OCI-LY7 (cell line): ENCODE results near the gene LRRC70. TPM values are rescaled to one million over a fixed set of nuclear protein-coding genes. Genes with fewer than 3 reads are reported as not detected.

Source experiments
- BruUV-seq: library from RNA; stranded (reverse); fragments of 400-500 nt; replicated peaks from 2 replicates; lab custom pipeline; 2021; lab: Mats Ljungman, UMichigan
- CTCF ChIA-PET: fragments of 300-600 bp; sonication (Branson Sonifier 250); formaldehyde crosslinking; loops from one replicate; lab custom pipeline; 2022; ENCODE audit warnings: antibody characterized with exemption; ENCODE audit not compliant: unreplicated experiment; lab: Charles Lee
- POLR2A ChIA-PET: fragments of 300-600 bp; sonication (Branson Sonifier 250); formaldehyde crosslinking; loops from one replicate; lab custom pipeline; 2022; ENCODE audit warnings: antibody characterized with exemption; lab: Charles Lee
- DNase-seq: peaks from one replicate; pipeline ENCODE4 v3.0.0-alpha.2; 2015; ENCODE audit warnings: low spot score
- H2AFZ ChIP-seq: fragments of 200-600 bp; sonication (generic), shearing (Covaris generic); 2 replicates; pipeline ENCODE4 v1.6.1; 2014; ENCODE audit warnings: mild to moderate bottlenecking, antibody characterized with exemption, low read length, moderate library complexity
- H3K27ac ChIP-seq: fragments of 200-600 bp; sonication (generic); 2 replicates; pipeline ENCODE4 v1.5.1; 2014; ENCODE audit warnings: mixed run types, low read depth, mild to moderate bottlenecking, moderate library complexity, low read length, inconsistent platforms; ENCODE audit not compliant: poor library complexity, severe bottlenecking
- H3K36me3 ChIP-seq: fragments of 200-600 bp; sonication (generic); 2 replicates; pipeline ENCODE4 v1.6.1; 2014; ENCODE audit warnings: mild to moderate bottlenecking, antibody characterized with exemption, low read length, moderate library complexity, mixed read lengths; ENCODE audit not compliant: insufficient read depth
- H3K4me1 ChIP-seq: fragments of 200-600 bp; sonication (generic); 2 replicates; pipeline ENCODE4 v1.5.1; 2014; ENCODE audit warnings: mild to moderate bottlenecking, low read length; ENCODE audit not compliant: insufficient read depth, poor library complexity, severe bottlenecking
- H3K4me2 ChIP-seq: fragments of 200-600 bp; sonication (generic); 2 replicates; pipeline ENCODE4 v1.6.1; 2014; ENCODE audit warnings: mild to moderate bottlenecking, low read length
- H3K4me3 ChIP-seq: fragments of 200-600 bp; sonication (generic); 2 replicates; pipeline ENCODE4 v1.5.1; 2014; ENCODE audit warnings: mild to moderate bottlenecking, low read depth, low read length; ENCODE audit not compliant: poor library complexity, severe bottlenecking
- H3K79me2 ChIP-seq: fragments of 200-600 bp; sonication (generic); 2 replicates; pipeline ENCODE4 v1.6.1; 2016; ENCODE audit warnings: low read depth, mild to moderate bottlenecking, low read length, moderate library complexity, mixed read lengths; ENCODE audit not compliant: insufficient read depth
- H3K9me2 ChIP-seq: fragments of 200-600 bp; sonication (generic); 2 replicates; pipeline ENCODE4 v1.6.1; 2016; ENCODE audit warnings: mild to moderate bottlenecking, low read length, mixed read lengths; ENCODE audit not compliant: insufficient read depth
- H3K9me3 ChIP-seq: fragments of 200-600 bp; sonication (generic); 2 replicates; pipeline ENCODE4 v1.6.1; 2014; ENCODE audit warnings: mild to moderate bottlenecking, mixed run types, low read length, mixed read lengths
- H4K20me1 ChIP-seq: fragments of 200-600 bp; sonication (generic); 2 replicates; pipeline ENCODE4 v1.6.1; 2014; ENCODE audit warnings: mild to moderate bottlenecking, antibody characterized with exemption, low read length, moderate library complexity, mixed read lengths; ENCODE audit not compliant: insufficient read depth
- CTCF ChIP-seq: fragments of 200-600 bp; sonication (generic); conservative IDR thresholded peaks from 2 replicates; pipeline ENCODE4 v1.5.1; 2014; ENCODE audit warnings: mild to moderate bottlenecking, antibody characterized with exemption, low read length, moderate library complexity, mixed read lengths
- EZH2phosphoT487 ChIP-seq: fragments of 200-600 bp; sonication (generic); IDR thresholded peaks from 2 replicates; pipeline ENCODE4 v1.6.1; 2018; ENCODE audit warnings: low read depth, borderline replicate concordance, mild to moderate bottlenecking, mixed run types, antibody characterized with exemption, low read length, moderate library complexity, mixed read lengths
- intact Hi-C: fragments of 100-400 bp; cut with micrococcal nuclease; formaldehyde crosslinking; loops from one replicate; pipeline ENCODE4 v1.10.0; 2022; ENCODE audit not compliant: unreplicated experiment
- total RNA-seq, 2 experiments: library from RNA; depleted of rRNA in 1 of 2; stranded (reverse); fragments of >200 nt in 1 of 2; shearing (Covaris generic) in 1 of 2; gene quantifications; 2 replicates each; pipeline ENCODE4 v1.2.3, GENCODE V29; 2014 to 2022

LRRC70 gene
- total RNA-seq, 2 experiments from 2014 or later = 1.1 to 1.6 TPM

- Histone ChIP-seq H3K4me2 (no peak overlapping the region), H3K4me1 (no peaks in the 10 kb centered on the region), H3K79me2 (no peaks in the 10 kb centered on the region), H3K9me2 (no peaks in the 10 kb centered on the region), H4K20me1 (no peaks in the 10 kb centered on the region), H2AFZ (no peak overlapping the region), H3K36me3 (peaks cover 20% of the 10 kb centered on the region), H3K27ac (no peak overlapping the region), H3K9me3 (no peaks in the 10 kb centered on the region), H3K4me3 (no peak overlapping the region)
- intact Hi-C loops = no loop called here
- ChIA-PET POLR2A (interaction anchor here (0.7 to 4.7 kb wide), 4 partner anchors 13 to 56 kb away, joined by 3 to 40 read pairs (median 5); no protein-coding TSS in a partner anchor), CTCF (no interaction called here)
- no TSS peak for BruUV-seq
- TF ChIP-seq CTCF (no peak), EZH2phosphoT487 (no peak)
- DNase-seq = no peak
Observed at GRCh38 chr5:62584391-62584790, 5.8 kb downstream of the LRRC70 start.

- intact Hi-C loops = no loop called here
- TF ChIP-seq EZH2phosphoT487 (no peak), CTCF (no peak)
Observed at GRCh38 chr5:62585306-62585705, 6.7 kb downstream of the LRRC70 start.

GRCh38 chr5:62585751-62586150 lies 7.1 kb downstream of the LRRC70 start:
- no TSS peak for BruUV-seq

More at GRCh38 chr5:62585306-62585705, 6.7 kb downstream of the LRRC70 start:
- no peak overlapping the region for H3K4me2 ChIP-seq
- POLR2A ChIA-PET = no interaction called here
- H3K79me2 ChIP-seq = no peaks in the 10 kb centered on the region
- no peaks in the 10 kb centered on the region for H3K9me3 ChIP-seq
- CTCF ChIA-PET = no interaction called here
- no peak overlapping the region for H3K4me3 ChIP-seq
- no peaks in the 10 kb centered on the region for H4K20me1 ChIP-seq
- H2AFZ ChIP-seq = no peak overlapping the region
- H3K27ac ChIP-seq = no peak overlapping the region
- BruUV-seq = no TSS peak
- H3K9me2 ChIP-seq = no peaks in the 10 kb centered on the region
- no peaks in the 10 kb centered on the region for H3K4me1 ChIP-seq
- DNase-seq = no peak
- H3K36me3 ChIP-seq = peaks cover 24% of the 10 kb centered on the region

More at GRCh38 chr5:62585751-62586150, 7.1 kb downstream of the LRRC70 start:
- no peaks in the 10 kb centered on the region for H3K9me2 ChIP-seq
- H3K27ac ChIP-seq = no peak overlapping the region
- no peaks in the 10 kb centered on the region for H3K79me2 ChIP-seq
- ChIA-PET CTCF (no interaction called here), POLR2A (interaction anchor here (1.4 to 1.8 kb wide), 4 partner anchors 8 to 182 kb away, joined by 3 to 9 read pairs (median 6); partner anchors contain the start of genes DIMT1 and LRRC70)
- H3K9me3 ChIP-seq = no peaks in the 10 kb centered on the region
- intact Hi-C loops = no loop called here
- no peak for DNase-seq
- H3K36me3 ChIP-seq = peaks cover 20% of the 10 kb centered on the region
- no peaks in the 10 kb centered on the region for H4K20me1 ChIP-seq
- no peaks in the 10 kb centered on the region for H3K4me1 ChIP-seq
- H2AFZ ChIP-seq = no peak overlapping the region
- H3K4me2 ChIP-seq = no peak overlapping the region
- no peak overlapping the region for H3K4me3 ChIP-seq
- TF ChIP-seq CTCF (no peak), EZH2phosphoT487 (no peak)
